ENCODE data around the gene SLC43A3. TPM values are rescaled to one million over a fixed set of nuclear protein-coding genes. Genes with fewer than 3 reads are reported as not detected.
"Not testable (repeated sequence)": the region's sequence is repeated elsewhere in the genome, so short reads cannot be mapped to it uniquely, and the experiment has no call there.

The SLC43A3 gene
- total RNA-seq, 1 experiment from 2014 or later = 21.4 TPM

DNA sequence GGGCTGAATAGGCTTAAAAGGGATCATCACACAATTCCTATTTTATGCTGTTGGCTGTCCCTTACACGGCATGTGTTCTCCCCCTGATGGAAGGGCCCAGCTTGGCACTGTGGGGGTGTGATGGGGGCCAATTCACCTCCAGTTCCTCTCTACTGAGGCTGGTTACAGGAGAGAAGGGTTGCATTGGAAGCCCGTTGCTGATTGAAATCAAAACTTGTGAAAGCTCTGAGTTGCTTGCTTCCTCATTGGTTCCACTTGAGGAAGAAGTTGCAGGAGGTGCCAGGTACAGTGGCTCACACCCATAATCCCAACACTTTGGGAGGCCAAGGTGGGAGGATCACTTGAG is 23.1 kb downstream of the SLC43A3 start:
- Histone ChIP-seq H3K79me1 (ENCODE audit: insufficient read depth, low read depth, low read length, poor library complexity, severe bottlenecking) (no peaks in the 10 kb centered on the region), H2BK5ac (ENCODE audit: insufficient read length, low read length) (no peak overlapping the region), H3K56ac (ENCODE audit: insufficient read length, low read depth, low read length) (no peak overlapping the region), H3K4ac (ENCODE audit: low read depth, low read length) (no peak overlapping the region), H3K79me2 (ENCODE audit: insufficient read depth, low read length) (no peaks in the 10 kb centered on the region), H2BK15ac (ENCODE audit: low read depth, low read length) (no peak overlapping the region), H3K9ac (ENCODE audit: extremely low read depth, insufficient read length, low read length) (no peak overlapping the region), H2BK12ac (ENCODE audit: insufficient read length, low read depth, low read length) (no peak overlapping the region), H3K4me2 (ENCODE audit: insufficient read depth, insufficient read length, low read length) (no peak overlapping the region), H3K18ac (ENCODE audit: insufficient read length, low read depth, low read length) (no peak overlapping the region), H3K9me3 (ENCODE audit: control insufficient read depth, low read depth, low read length) (no peaks in the 10 kb centered on the region), H3K23ac (ENCODE audit: insufficient read length, low read depth, low read length) (no peak overlapping the region), H2AFZ (ENCODE audit: low read length) (no peak overlapping the region), H3K27me3 (ENCODE audit: insufficient read depth, low read length) (no peaks in the 10 kb centered on the region), H4K91ac (ENCODE audit: insufficient read length, low read depth, low read length) (no peak overlapping the region), H3K27ac (ENCODE audit: insufficient read length, low read depth, low read length) (no peak overlapping the region), H4K20me1 (ENCODE audit: control insufficient read depth, insufficient read depth, insufficient read length) (no peaks in the 10 kb centered on the region), H4K8ac (replicated peaks; ENCODE audit: insufficient read length, low read depth, low read length) (no peak overlapping the region), H3K14ac (ENCODE audit: insufficient read depth, low read length) (no peak overlapping the region), H2BK20ac (ENCODE audit: low read depth, low read length, poor library complexity, severe bottlenecking) (no peak overlapping the region), H3T11ph (ENCODE audit: low read length) (no peak overlapping the region), H4K5ac (ENCODE audit: insufficient read length, low read depth, low read length) (no peak overlapping the region), H2AK5ac (ENCODE audit: insufficient read length, low read length) (no peak overlapping the region), H3K23me2 (ENCODE audit: insufficient read length, low read depth, low read length, poor library complexity, severe bottlenecking) (no peaks in the 10 kb centered on the region), H3K4me1 (ENCODE audit: insufficient read depth, low read length) (no peaks in the 10 kb centered on the region), H2BK120ac (ENCODE audit: low read depth, low read length, poor library complexity, severe bottlenecking) (no peak overlapping the region)
- no peak for TF ChIP-seq CTCF (conservative IDR thresholded peaks at IDR 0.05)
- Mint-ChIP-seq H3K27me3 (ENCODE audit: low read depth) (peaks cover 3% of the 10 kb centered on the region; the same call in 1 of the 2 replicates), H3K4me3 (no peak overlapping the region), H3K9me3 (no peaks in the 10 kb centered on the region; a peak in 1 of 5 replicates), H3K27ac (no peak overlapping the region), H3K4me1 (0 out of 4 replicates have a peak, but pooled peaks cover 0 to 3% of the 10 kb centered on the region in 2 experiments), H3K36me3 (ENCODE audit: insufficient read depth in 1 of 3, low read depth in 3 of 3) (peaks cover 3 to 14% (median 9%) of the 10 kb centered on the region in 3 experiments; a peak in 5 of 7 replicates)
- no peak for DNase-seq
- WGBS (ENCODE audit: extremely low coverage, insufficient read length, low lambda C conversion rate) = no CpG with 5 or more reads among the region's 2 CpGs

GRCh38 chr11:57403003-57403801 is 23.7 kb downstream of the SLC43A3 start:
- H3K27ac ChIP-seq (ENCODE audit: insufficient read length, low read depth, low read length); H2AFZ ChIP-seq (ENCODE audit: low read length); H3T11ph ChIP-seq (ENCODE audit: low read length); H4K20me1 ChIP-seq (ENCODE audit: control insufficient read depth, insufficient read depth, insufficient read length); H2BK120ac ChIP-seq (ENCODE audit: low read depth, low read length, poor library complexity, severe bottlenecking); H3K56ac ChIP-seq (ENCODE audit: insufficient read length, low read depth, low read length); H3K9ac ChIP-seq (ENCODE audit: extremely low read depth, insufficient read length, low read length); H3K14ac ChIP-seq (ENCODE audit: insufficient read depth, low read length); H3K79me2 ChIP-seq (ENCODE audit: insufficient read depth, low read length); H3K4me3 Mint-ChIP-seq; H2BK20ac ChIP-seq (ENCODE audit: low read depth, low read length, poor library complexity, severe bottlenecking); H2BK5ac ChIP-seq (ENCODE audit: insufficient read length, low read length); H3K4ac ChIP-seq (ENCODE audit: low read depth, low read length); H2BK15ac ChIP-seq (ENCODE audit: low read depth, low read length); H4K8ac ChIP-seq (replicated peaks; ENCODE audit: insufficient read length, low read depth, low read length); H3K4me1 Mint-ChIP-seq; H3K27me3 ChIP-seq (ENCODE audit: insufficient read depth, low read length); H3K79me1 ChIP-seq (ENCODE audit: insufficient read depth, low read depth, low read length, poor library complexity, severe bottlenecking); H2AK5ac ChIP-seq (ENCODE audit: insufficient read length, low read length); DNase-seq; H3K23me2 ChIP-seq (ENCODE audit: insufficient read length, low read depth, low read length, poor library complexity, severe bottlenecking); H3K27me3 Mint-ChIP-seq (ENCODE audit: low read depth); H3K18ac ChIP-seq (ENCODE audit: insufficient read length, low read depth, low read length); H3K27ac Mint-ChIP-seq; H3K9me3 ChIP-seq (ENCODE audit: control insufficient read depth, low read depth, low read length); H2BK12ac ChIP-seq (ENCODE audit: insufficient read length, low read depth, low read length); H3K23ac ChIP-seq (ENCODE audit: insufficient read length, low read depth, low read length); H4K5ac ChIP-seq (ENCODE audit: insufficient read length, low read depth, low read length); H4K91ac ChIP-seq (ENCODE audit: insufficient read length, low read depth, low read length); H3K4me1 ChIP-seq (ENCODE audit: insufficient read depth, low read length); H3K4me2 ChIP-seq (ENCODE audit: insufficient read depth, insufficient read length, low read length); H3K9me3 Mint-ChIP-seq: not testable (repeated sequence)
- H3K36me3 Mint-ChIP-seq (ENCODE audit: insufficient read depth in 1 of 3, low read depth in 3 of 3) = peaks cover 3 to 14% (median 9%) of the 10 kb centered on the region in 3 experiments; a peak in 5 of 7 replicates
- WGBS (ENCODE audit: extremely low coverage, insufficient read length, low lambda C conversion rate) = no CpG with 5 or more reads among the region's 6 CpGs

Measured in H9 (cell line).